Measurements from ENCODE around the gene COX6A1.

The COX6A1 gene

GRCh38 chr12:120437735-120438494, at the start of gene COX6A1:
Gene COX6A1 (plus strand): TSS chr12:120438113. CDS start chr12:120438127, 14 bp downstream.
- peak; percentile 100 for DNase-seq
- in situ Hi-C loops (cut with HindIII; ENCODE audit: low pct_ligation_motif_present, low pct_unique_long_range_greater_than_20kb, low sequenced_read_pairs): loop anchor here (25.0 kb wide), 1 partner anchor 101 kb away; the partner anchor contains the start of gene PLA2G1B

- in situ Hi-C loops (cut with HindIII; ENCODE audit: low pct_ligation_motif_present, low pct_unique_long_range_greater_than_20kb, low sequenced_read_pairs): no loop called here
- DNase-seq: no peak
Measured at GRCh38 chr12:120388691-120389481, 49.0 kb upstream of the COX6A1 start.

GRCh38 chr12:120390540-120391120, 47.3 kb upstream of the COX6A1 start:
- no peak for DNase-seq
- in situ Hi-C loops (cut with HindIII; ENCODE audit: low pct_ligation_motif_present, low pct_unique_long_range_greater_than_20kb, low sequenced_read_pairs): no loop called here

GRCh38 chr12:120394483-120395367, 43.2 kb upstream of the COX6A1 start:
- DNase-seq: no peak
- in situ Hi-C loops (cut with HindIII; ENCODE audit: low pct_ligation_motif_present, low pct_unique_long_range_greater_than_20kb, low sequenced_read_pairs): no loop called here

GRCh38 chr12:120397824-120398540, 39.9 kb upstream of the COX6A1 start:
- in situ Hi-C loops (cut with HindIII; ENCODE audit: low pct_ligation_motif_present, low pct_unique_long_range_greater_than_20kb, low sequenced_read_pairs): no loop called here
- DNase-seq: no peak

- in situ Hi-C loops (cut with HindIII; ENCODE audit: low pct_ligation_motif_present, low pct_unique_long_range_greater_than_20kb, low sequenced_read_pairs): no loop called here
- DNase-seq: no peak
Measured at GRCh38 chr12:120399531-120399930, 38.4 kb upstream of the COX6A1 start.

GRCh38 chr12:120402217-120402616, 35.7 kb upstream of the COX6A1 start:
- no peak for DNase-seq
- in situ Hi-C loops (cut with HindIII; ENCODE audit: low pct_ligation_motif_present, low pct_unique_long_range_greater_than_20kb, low sequenced_read_pairs): no loop called here

GRCh38 chr12:120403869-120404268, 34.0 kb upstream of the COX6A1 start:
- in situ Hi-C loops (cut with HindIII; ENCODE audit: low pct_ligation_motif_present, low pct_unique_long_range_greater_than_20kb, low sequenced_read_pairs): no loop called here
- no peak for DNase-seq

- DNase-seq: no peak
- in situ Hi-C loops (cut with HindIII; ENCODE audit: low pct_ligation_motif_present, low pct_unique_long_range_greater_than_20kb, low sequenced_read_pairs): no loop called here
Measured at GRCh38 chr12:120404271-120404670, 33.6 kb upstream of the COX6A1 start.

GRCh38 chr12:120406069-120406468, 31.8 kb upstream of the COX6A1 start:
- DNase-seq: no peak
- in situ Hi-C loops (cut with HindIII; ENCODE audit: low pct_ligation_motif_present, low pct_unique_long_range_greater_than_20kb, low sequenced_read_pairs): no loop called here

- DNase-seq: no peak
- in situ Hi-C loops (cut with HindIII; ENCODE audit: low pct_ligation_motif_present, low pct_unique_long_range_greater_than_20kb, low sequenced_read_pairs): no loop called here
Measured at GRCh38 chr12:120406553-120406952, 31.4 kb upstream of the COX6A1 start.

- in situ Hi-C loops (cut with HindIII; ENCODE audit: low pct_ligation_motif_present, low pct_unique_long_range_greater_than_20kb, low sequenced_read_pairs): no loop called here
- DNase-seq: no peak
Measured at GRCh38 chr12:120408771-120409170, 29.1 kb upstream of the COX6A1 start.

GRCh38 chr12:120412421-120412820, 25.5 kb upstream of the COX6A1 start:
- in situ Hi-C loops (cut with HindIII; ENCODE audit: low pct_ligation_motif_present, low pct_unique_long_range_greater_than_20kb, low sequenced_read_pairs): no loop called here
- no peak for DNase-seq

- no peak for DNase-seq
- in situ Hi-C loops (cut with HindIII; ENCODE audit: low pct_ligation_motif_present, low pct_unique_long_range_greater_than_20kb, low sequenced_read_pairs): no loop called here
Measured at GRCh38 chr12:120413901-120414695, 23.8 kb upstream of the COX6A1 start.

GRCh38 chr12:120416490-120417216, 21.3 kb upstream of the COX6A1 start:
- in situ Hi-C loops (cut with HindIII; ENCODE audit: low pct_ligation_motif_present, low pct_unique_long_range_greater_than_20kb, low sequenced_read_pairs): no loop called here
- no peak for DNase-seq

GRCh38 chr12:120417917-120418580, 19.9 kb upstream of the COX6A1 start:
- no peak for DNase-seq
- in situ Hi-C loops (cut with HindIII; ENCODE audit: low pct_ligation_motif_present, low pct_unique_long_range_greater_than_20kb, low sequenced_read_pairs): no loop called here
